Sigmoid colon (tissue), 4 donors: ENCODE data around the gene SCTR.

Experiments used
- CTCF ChIP-seq, 4 experiments: fragments of 450-650 bp in 3 of 4; fragments of 200-600 bp in 1 of 4; IDR thresholded peaks; one replicate each; pipeline ENCODE4 v1.5.1; 2016 to 2019; ENCODE audit warnings: antibody characterized with exemption in 4 of 4, mild to moderate bottlenecking in 3 of 4, moderate library complexity in 2 of 4
- EP300 ChIP-seq, 4 donors: sonication (generic); formaldehyde crosslinking; IDR thresholded peaks; one replicate each; pipeline ENCODE4 v1.6.1; 2017; ENCODE audit warnings: antibody characterized with exemption in 4 of 4
- POLR2A ChIP-seq, 2 donors: fragments of 450-650 bp; IDR thresholded peaks; one replicate each; pipeline ENCODE4 v1.6.1; 2016; ENCODE audit warnings: antibody characterized with exemption in 2 of 2, mild to moderate bottlenecking in 2 of 2, moderate library complexity in 2 of 2

DNA sequence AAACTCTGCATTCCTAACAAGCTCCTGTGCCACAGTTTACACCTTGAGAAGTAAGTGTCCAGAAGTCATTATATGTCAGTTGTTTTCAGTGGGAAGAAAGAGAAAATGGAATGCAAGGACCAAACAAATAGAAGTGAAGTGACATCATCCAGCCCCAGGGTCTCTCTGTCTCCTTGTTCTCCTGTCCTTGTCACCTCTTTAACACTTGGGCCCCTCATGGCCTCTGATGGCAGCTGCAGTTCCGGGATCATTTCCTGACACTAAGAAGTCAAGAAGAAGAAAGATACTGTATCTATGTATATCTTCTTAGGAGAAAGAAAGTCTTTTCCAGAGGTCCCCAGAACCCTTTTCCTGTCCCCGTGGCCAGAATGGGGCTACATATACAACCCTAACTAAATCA lies 17.2 kb upstream of the SCTR start:
- TF ChIP-seq EP300 (IDR thresholded peaks at IDR 0.05) (no peak), CTCF (IDR thresholded peaks at IDR 0.05) (no peak), POLR2A (IDR thresholded peaks at IDR 0.05) (no peak)
